Measurements from ENCODE around the gene TUBA8.
"Not testable (repeated sequence)": the region's sequence is repeated elsewhere in the genome, so short reads cannot be mapped to it uniquely, and the experiment has no call there.

GRCh38 chr22:18141004-18141403 lies 30.4 kb downstream of the TUBA8 start:
- TF ChIP-seq CTCF (IDR thresholded peaks at IDR 0.05; ENCODE audit: extremely low read depth in 1 of 2, insufficient read depth in 1 of 2, low read depth in 1 of 2, low read length in 2 of 2); MAX (IDR thresholded peaks at IDR 0.05; ENCODE audit: insufficient read depth, insufficient read length); MYC (IDR thresholded peaks at IDR 0.05; ENCODE audit: low read depth, low read length); EZH2 (IDR thresholded peaks at IDR 0.05; ENCODE audit: borderline replicate concordance, low read depth, low read length, severe bottlenecking): not testable (repeated sequence)
